H1 (cell line): ENCODE results near the gene DCUN1D2. TPM values are rescaled to one million over a fixed set of nuclear protein-coding genes. Genes with fewer than 3 reads are reported as not detected.

Experiments used
- FOSL1 ChIP-seq: IDR thresholded peaks from 2 replicates; pipeline ENCODE4 v1.6.1; 2011; ENCODE audit warnings: mild to moderate bottlenecking, low read depth, low read length, moderate library complexity; ENCODE audit not compliant: insufficient read depth
- HDAC2 ChIP-seq, 2 experiments: fragments of 300-600 bp in 1 of 2; sonication (generic) in 1 of 2; IDR thresholded peaks; 2 replicates each; pipeline ENCODE4 v1.6.1; 2011 to 2012; ENCODE audit warnings: low read depth in 2 of 2, low read length in 2 of 2, mild to moderate bottlenecking in 2 of 2, moderate library complexity in 2 of 2, borderline replicate concordance in 1 of 2, inconsistent platforms in 1 of 2
- POLR2AphosphoS5 ChIP-seq: IDR thresholded peaks from 2 replicates; pipeline ENCODE4 v1.6.1; 2011; ENCODE audit warnings: low read depth, low read length
- RAD21 ChIP-seq, 2 experiments: IDR thresholded peaks in 1 of 2; conservative IDR thresholded peaks in 1 of 2; 2 replicates each; pipeline ENCODE4 v1.6.1; 2011; ENCODE audit warnings: low read depth in 2 of 2, low read length in 2 of 2, improper control_type of control experiment in 1 of 2, inconsistent platforms in 1 of 2, mild to moderate bottlenecking in 1 of 2, moderate library complexity in 1 of 2
- SIN3A ChIP-seq, 2 experiments: IDR thresholded peaks in 1 of 2; conservative IDR thresholded peaks in 1 of 2; 2 replicates each; pipeline ENCODE4 v1.6.1; 2011 to 2012; ENCODE audit warnings: low read length in 2 of 2, improper control_type of control experiment in 1 of 2, low read depth in 1 of 2, mild to moderate bottlenecking in 1 of 2
- SRF ChIP-seq: IDR thresholded peaks from 2 replicates; pipeline ENCODE4 v1.6.1; 2011; ENCODE audit warnings: mild to moderate bottlenecking, low read depth, low read length, moderate library complexity
- SUZ12 ChIP-seq: fragments of 200-600 bp; sonication (generic); IDR thresholded peaks from 2 replicates; pipeline ENCODE4 v1.6.1; 2012; ENCODE audit warnings: mild to moderate bottlenecking, inconsistent platforms, low read length, moderate library complexity, mixed read lengths
- YY1 ChIP-seq: IDR thresholded peaks from 2 replicates; pipeline ENCODE4 v1.6.1; 2011; ENCODE audit warnings: low read depth, mild to moderate bottlenecking, low read length
- polyA plus RNA-seq, 7 experiments: library from polyadenylated mRNA; depleted of rRNA in 3 of 7; stranded (reverse) in 5 of 7; unstranded in 2 of 7; fragments of >200 nt in 5 of 7; fragments of 200-250 nt in 2 of 7; gene quantifications; 1 replicate in 5 of 7; 2 replicates in 1 of 7; 4 replicates in 1 of 7; pipeline versions ENCODE4 v1.2.1 to v1.2.3, GENCODE V29; 2011 to 2013; ENCODE audit warnings: missing spikeins in 2 of 7, mixed read lengths in 2 of 7
- total RNA-seq: library from RNA; stranded (reverse); fragmentation: NEBNext Ultra II Directional; extraction: Animal tissue kit (Norgen Biotek cat#: 25700); gene quantifications from 2 replicates; pipeline ENCODE4 v1.2.1, GENCODE V29; 2021
- TF ChIP-seq, protein P1 (sequence below), 3 experiments: IDR thresholded peaks; 1 replicate in 2 of 3; 2 replicates in 1 of 3; pipeline versions ENCODE4 v1.5.1 to v1.6.1; 2011; ENCODE audit warnings: low read length in 3 of 3, mild to moderate bottlenecking in 3 of 3, inconsistent platforms in 2 of 3, low read depth in 1 of 3, moderate library complexity in 1 of 3; ENCODE audit not compliant: insufficient read depth in 1 of 3; ENCODE audit errors: control extremely low read depth in 1 of 3

The DCUN1D2 gene
- total and polyA plus RNA-seq, 2 of the 8 experiments (the other 6 are each of a cell fraction or from before 2014, with no cell fraction given), result 19.5 to 35.3 TPM

GRCh38 chr13:113519556-113519955, 29.0 kb upstream of the DCUN1D2 start (continued):
- TF ChIP-seq, protein P1, sequence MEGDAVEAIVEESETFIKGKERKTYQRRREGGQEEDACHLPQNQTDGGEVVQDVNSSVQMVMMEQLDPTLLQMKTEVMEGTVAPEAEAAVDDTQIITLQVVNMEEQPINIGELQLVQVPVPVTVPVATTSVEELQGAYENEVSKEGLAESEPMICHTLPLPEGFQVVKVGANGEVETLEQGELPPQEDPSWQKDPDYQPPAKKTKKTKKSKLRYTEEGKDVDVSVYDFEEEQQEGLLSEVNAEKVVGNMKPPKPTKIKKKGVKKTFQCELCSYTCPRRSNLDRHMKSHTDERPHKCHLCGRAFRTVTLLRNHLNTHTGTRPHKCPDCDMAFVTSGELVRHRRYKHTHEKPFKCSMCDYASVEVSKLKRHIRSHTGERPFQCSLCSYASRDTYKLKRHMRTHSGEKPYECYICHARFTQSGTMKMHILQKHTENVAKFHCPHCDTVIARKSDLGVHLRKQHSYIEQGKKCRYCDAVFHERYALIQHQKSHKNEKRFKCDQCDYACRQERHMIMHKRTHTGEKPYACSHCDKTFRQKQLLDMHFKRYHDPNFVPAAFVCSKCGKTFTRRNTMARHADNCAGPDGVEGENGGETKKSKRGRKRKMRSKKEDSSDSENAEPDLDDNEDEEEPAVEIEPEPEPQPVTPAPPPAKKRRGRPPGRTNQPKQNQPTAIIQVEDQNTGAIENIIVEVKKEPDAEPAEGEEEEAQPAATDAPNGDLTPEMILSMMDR (IDR thresholded peaks at IDR 0.05; ENCODE audit: control extremely low read depth in 1 of 3, insufficient read depth in 1 of 3, low read depth in 1 of 3, low read length in 3 of 3), result no peak
- no peak for TF ChIP-seq SRF
- no peak for TF ChIP-seq RAD21 (IDR thresholded peaks at IDR 0.05 in 1 of 2, conservative IDR thresholded peaks at IDR 0.05 in 1 of 2; ENCODE audit: low read depth in 2 of 2, low read length in 2 of 2)
- TF ChIP-seq YY1, result no peak
- no peak for TF ChIP-seq HDAC2 (IDR thresholded peaks at IDR 0.05; ENCODE audit: borderline replicate concordance in 1 of 2, low read depth in 2 of 2, low read length in 2 of 2)
- no peak for TF ChIP-seq SIN3A (conservative IDR thresholded peaks at IDR 0.05 in 1 of 2, IDR thresholded peaks at IDR 0.05 in 1 of 2; ENCODE audit: low read depth in 1 of 2, low read length in 2 of 2)
- no peak for TF ChIP-seq POLR2AphosphoS5
- TF ChIP-seq SUZ12, result no peak
- no peak for TF ChIP-seq FOSL1
